GM06990 (cell line): ENCODE data around the gene CFDP1.

ENCODE experiments used
- DNase-seq: peaks from one replicate; pipeline ENCODE4 v3.0.0-alpha.2; 2011; ENCODE audit not compliant: insufficient read length; ENCODE audit errors: extremely low read depth
- H3K27me3 ChIP-seq: replicated peaks from 2 replicates; pipeline ENCODE4 v1.6.0; 2011; ENCODE audit warnings: low read length; ENCODE audit not compliant: control insufficient read depth, insufficient read depth
- H3K36me3 ChIP-seq: 2 replicates; pipeline ENCODE4 v1.5.1; 2011; ENCODE audit warnings: low read length; ENCODE audit not compliant: control insufficient read depth, insufficient read depth
- H3K4me3 ChIP-seq: replicated peaks from 2 replicates; pipeline ENCODE4 v1.5.1; 2011; ENCODE audit warnings: low read depth, mild to moderate bottlenecking, control low read depth, low read length
- CTCF ChIP-seq: IDR thresholded peaks from 2 replicates; pipeline ENCODE4 v1.5.1; 2011; ENCODE audit warnings: low read length, control low read depth, mild to moderate bottlenecking, inconsistent platforms; ENCODE audit not compliant: insufficient read depth, poor library complexity, severe bottlenecking

The CFDP1 gene

GRCh38 chr16:75298267-75298666 is 135.0 kb downstream of the CFDP1 start:
- Histone ChIP-seq H3K36me3 (no peaks in the 10 kb centered on the region; the same call in 1 of the 2 replicates), H3K27me3 (no peaks in the 10 kb centered on the region), H3K4me3 (no peak overlapping the region)
- no peak for TF ChIP-seq CTCF
- DNase-seq: no peak

GRCh38 chr16:75296606-75297005 is 136.7 kb downstream of the CFDP1 start:
- H3K27me3 ChIP-seq: no peaks in the 10 kb centered on the region
- no peaks in the 10 kb centered on the region; the same call in 1 of the 2 replicates for H3K36me3 ChIP-seq
- DNase-seq: no peak
- no peak overlapping the region for H3K4me3 ChIP-seq
- TF ChIP-seq CTCF: no peak

GRCh38 chr16:75294773-75295459 is 138.4 kb downstream of the CFDP1 start:
- TF ChIP-seq CTCF: no peak
- no peaks in the 10 kb centered on the region; the same call in none of the 2 replicates for H3K36me3 ChIP-seq
- no peak overlapping the region for H3K4me3 ChIP-seq
- no peak for DNase-seq
- no peaks in the 10 kb centered on the region for H3K27me3 ChIP-seq

GRCh38 chr16:75293772-75294171 is 139.5 kb downstream of the CFDP1 start:
- Histone ChIP-seq H3K36me3 (no peaks in the 10 kb centered on the region; the same call in none of the 2 replicates), H3K4me3 (no peak overlapping the region), H3K27me3 (no peaks in the 10 kb centered on the region)
- no peak for TF ChIP-seq CTCF
- no peak for DNase-seq

- DNase-seq: no peak
- TF ChIP-seq CTCF: no peak
- no peak overlapping the region for H3K4me3 ChIP-seq
- H3K36me3 ChIP-seq: no peaks in the 10 kb centered on the region; the same call in none of the 2 replicates
- no peaks in the 10 kb centered on the region for H3K27me3 ChIP-seq
Observed at GRCh38 chr16:75293173-75293572, 140.1 kb downstream of the CFDP1 start.

- no peak for DNase-seq
- H3K27me3 ChIP-seq: no peaks in the 10 kb centered on the region
- H3K36me3 ChIP-seq: no peaks in the 10 kb centered on the region; the same call in none of the 2 replicates
- no peak overlapping the region for H3K4me3 ChIP-seq
- TF ChIP-seq CTCF: no peak
Observed at GRCh38 chr16:75292691-75293090, 140.6 kb downstream of the CFDP1 start.
